ENCODE measurements around the gene ZNF512. TPM values are rescaled to one million over a fixed set of nuclear protein-coding genes. Genes with fewer than 3 reads are reported as not detected.

ZNF512 gene
- total RNA-seq, 1 experiment from 2014 or later: 28.6 TPM

- no peaks in the 10 kb centered on the region for H3K4me1 Mint-ChIP-seq (ENCODE audit: low read depth, unreplicated experiment)
- peaks cover 3% of the 10 kb centered on the region for H3K9me3 Mint-ChIP-seq (ENCODE audit: low read depth, unreplicated experiment)
- peaks cover 81% of the 10 kb centered on the region for H3K27me3 Mint-ChIP-seq (ENCODE audit: unreplicated experiment)
- H3K4me3 Mint-ChIP-seq (ENCODE audit: low read depth, unreplicated experiment): no peak overlapping the region
- H3K27ac Mint-ChIP-seq (ENCODE audit: unreplicated experiment): no peak overlapping the region
- intact Hi-C loops (cut with micrococcal nuclease; ENCODE audit: unreplicated experiment): no loop called here
- CTCF ChIA-PET: no interaction called here
- TF ChIP-seq CTCF (IDR thresholded peaks at IDR 0.05; ENCODE audit: unreplicated experiment): no peak
- no peak for DNase-seq
- no peaks in the 10 kb centered on the region for H3K36me3 Mint-ChIP-seq (ENCODE audit: insufficient read depth, unreplicated experiment)
- BruUV-seq (replicated peaks): no TSS peak
Observed at GRCh38 chr2:27569398-27569797, 13.4 kb upstream of the ZNF512 start.

GRCh38 chr2:27571197-27571596 is 11.6 kb upstream of the ZNF512 start:
- H3K27me3 Mint-ChIP-seq (ENCODE audit: unreplicated experiment): peaks cover 63% of the 10 kb centered on the region
- no peaks in the 10 kb centered on the region for H3K4me1 Mint-ChIP-seq (ENCODE audit: low read depth, unreplicated experiment)
- no peak for TF ChIP-seq CTCF (IDR thresholded peaks at IDR 0.05; ENCODE audit: unreplicated experiment)
- H3K27ac Mint-ChIP-seq (ENCODE audit: unreplicated experiment): no peak overlapping the region
- CTCF ChIA-PET: no interaction called here
- no peak overlapping the region for H3K4me3 Mint-ChIP-seq (ENCODE audit: low read depth, unreplicated experiment)
- intact Hi-C loops (cut with micrococcal nuclease; ENCODE audit: unreplicated experiment): no loop called here
- no peaks in the 10 kb centered on the region for H3K36me3 Mint-ChIP-seq (ENCODE audit: insufficient read depth, unreplicated experiment)
- no peak for DNase-seq
- no TSS peak for BruUV-seq (replicated peaks)
- H3K9me3 Mint-ChIP-seq (ENCODE audit: low read depth, unreplicated experiment): peaks cover 3% of the 10 kb centered on the region

GRCh38 chr2:27571681-27572080 is 11.2 kb upstream of the ZNF512 start:
- Mint-ChIP-seq H3K36me3 (ENCODE audit: insufficient read depth, unreplicated experiment) (no peaks in the 10 kb centered on the region), H3K4me3 (ENCODE audit: low read depth, unreplicated experiment) (no peak overlapping the region), H3K27me3 (ENCODE audit: unreplicated experiment) (peaks cover 58% of the 10 kb centered on the region), H3K4me1 (ENCODE audit: low read depth, unreplicated experiment) (no peaks in the 10 kb centered on the region), H3K9me3 (ENCODE audit: low read depth, unreplicated experiment) (peaks cover 3% of the 10 kb centered on the region), H3K27ac (ENCODE audit: unreplicated experiment) (no peak overlapping the region)
- DNase-seq: no peak
- BruUV-seq (replicated peaks): no TSS peak
- CTCF ChIA-PET: no interaction called here
- TF ChIP-seq CTCF (IDR thresholded peaks at IDR 0.05; ENCODE audit: unreplicated experiment): no peak
- intact Hi-C loops (cut with micrococcal nuclease; ENCODE audit: unreplicated experiment): no loop called here

GRCh38 chr2:27572439-27572838 is 10.4 kb upstream of the ZNF512 start:
- DNase-seq: no peak
- Mint-ChIP-seq H3K9me3 (ENCODE audit: low read depth, unreplicated experiment) (peaks cover 3% of the 10 kb centered on the region), H3K4me3 (ENCODE audit: low read depth, unreplicated experiment) (no peak overlapping the region), H3K4me1 (ENCODE audit: low read depth, unreplicated experiment) (no peaks in the 10 kb centered on the region), H3K27me3 (ENCODE audit: unreplicated experiment) (peaks cover 55% of the 10 kb centered on the region), H3K27ac (ENCODE audit: unreplicated experiment) (no peak overlapping the region), H3K36me3 (ENCODE audit: insufficient read depth, unreplicated experiment) (no peaks in the 10 kb centered on the region)
- intact Hi-C loops (cut with micrococcal nuclease; ENCODE audit: unreplicated experiment): no loop called here
- no TSS peak for BruUV-seq (replicated peaks)
- CTCF ChIA-PET: no interaction called here
- TF ChIP-seq CTCF (IDR thresholded peaks at IDR 0.05; ENCODE audit: unreplicated experiment): no peak

Measured in Calu3 (cell line).